ENCODE data around the gene HDC.

HDC gene

DNA sequence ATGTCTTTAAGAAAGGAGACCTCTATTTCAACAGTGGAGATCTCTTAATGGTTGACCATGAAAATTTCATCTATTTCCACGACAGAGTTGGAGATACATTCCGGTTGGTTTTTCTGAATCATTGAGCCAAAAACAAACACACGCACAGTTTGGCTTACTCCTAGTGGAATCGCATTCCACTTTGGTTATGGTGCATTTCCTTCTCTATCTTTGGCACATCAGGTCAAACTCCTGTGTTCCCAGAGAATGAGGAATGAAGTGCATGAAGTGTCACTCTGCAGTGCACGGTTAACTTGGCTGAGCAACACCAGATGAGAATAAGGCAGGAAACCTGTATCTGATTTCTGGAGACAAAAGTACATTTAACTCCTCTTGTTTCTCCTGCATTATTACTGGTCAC is 38.5 kb downstream of the HDC start:
- no peak for DNase-seq (ENCODE audit: low spot score)

DNA sequence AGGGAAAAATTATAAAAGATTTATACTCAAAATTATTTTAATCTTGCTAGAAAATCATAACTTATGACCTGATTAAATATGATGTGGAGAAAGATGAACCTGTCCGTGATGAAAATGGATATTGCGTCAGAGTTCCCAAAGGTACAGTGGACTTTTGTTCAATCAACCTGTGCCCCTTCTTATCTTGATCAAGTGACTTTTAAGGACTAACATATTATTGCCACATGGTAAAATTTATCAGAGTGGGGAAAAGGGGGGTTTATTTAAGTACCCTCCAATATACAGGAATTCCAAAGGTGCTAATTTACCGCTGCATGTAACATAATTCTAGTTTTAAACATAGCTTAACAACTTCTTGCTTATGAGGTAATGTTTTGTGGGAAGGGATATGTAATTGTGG is 39.6 kb downstream of the HDC start:
- DNase-seq (ENCODE audit: low spot score), result no peak

DNA sequence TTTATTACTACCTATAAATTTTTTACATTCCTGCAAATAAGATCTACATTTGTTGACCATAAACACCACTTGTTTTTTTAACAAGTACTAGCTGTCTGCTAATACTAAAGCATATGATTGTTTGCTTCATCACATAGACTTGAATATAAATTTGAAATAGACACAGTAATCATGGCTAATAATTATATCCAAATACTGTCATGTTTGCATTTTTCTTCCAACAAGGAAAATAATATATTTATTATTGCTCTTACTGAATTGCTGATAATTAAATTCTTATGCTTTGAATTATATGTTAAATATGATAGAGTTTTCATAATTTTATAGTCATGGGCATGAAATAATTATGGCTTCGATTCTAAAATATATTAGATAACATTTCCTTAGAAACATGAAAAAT is 40.5 kb downstream of the HDC start:
- no peak for DNase-seq (ENCODE audit: low spot score)

DNA sequence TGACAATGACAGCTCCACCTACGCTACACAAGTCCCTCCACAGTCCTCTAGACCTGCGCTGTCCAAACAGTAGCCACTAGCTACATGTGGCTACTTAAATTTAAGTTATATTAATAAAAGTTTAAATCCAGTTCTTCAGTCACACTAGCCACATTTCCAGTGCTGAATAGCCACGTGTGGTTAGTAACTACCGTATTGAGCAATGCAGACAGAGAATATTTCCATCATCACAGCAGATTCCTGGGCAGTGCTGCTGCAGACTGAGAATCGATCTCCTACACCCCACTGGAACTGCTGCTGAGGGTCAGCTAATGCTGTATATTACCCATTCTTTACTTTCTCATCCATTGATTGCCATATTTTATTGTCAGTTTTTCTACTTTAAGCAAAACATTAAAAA is 40.9 kb downstream of the HDC start:
- no peak for DNase-seq (ENCODE audit: low spot score)

DNA sequence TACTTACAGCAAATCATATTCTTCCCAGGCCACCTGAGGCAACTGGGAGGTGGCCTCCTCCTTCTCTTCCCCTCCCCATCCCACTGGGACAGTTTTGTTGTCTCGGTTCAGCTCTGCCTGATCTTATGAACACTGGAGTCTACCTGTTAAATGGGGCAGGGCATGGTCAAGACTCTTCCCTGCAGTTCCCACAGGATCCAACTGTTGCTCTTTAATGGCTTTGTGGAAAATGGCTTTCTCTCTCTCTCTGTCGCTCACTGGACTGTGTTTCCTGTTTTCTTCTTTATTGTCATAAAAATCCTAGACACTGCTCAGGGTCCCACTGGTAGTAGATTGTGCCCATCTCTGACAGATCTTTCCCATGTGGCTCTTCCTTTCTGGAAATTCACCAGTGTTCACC is 43.3 kb downstream of the HDC start:
- DNase-seq (ENCODE audit: low spot score), result no peak

DNA sequence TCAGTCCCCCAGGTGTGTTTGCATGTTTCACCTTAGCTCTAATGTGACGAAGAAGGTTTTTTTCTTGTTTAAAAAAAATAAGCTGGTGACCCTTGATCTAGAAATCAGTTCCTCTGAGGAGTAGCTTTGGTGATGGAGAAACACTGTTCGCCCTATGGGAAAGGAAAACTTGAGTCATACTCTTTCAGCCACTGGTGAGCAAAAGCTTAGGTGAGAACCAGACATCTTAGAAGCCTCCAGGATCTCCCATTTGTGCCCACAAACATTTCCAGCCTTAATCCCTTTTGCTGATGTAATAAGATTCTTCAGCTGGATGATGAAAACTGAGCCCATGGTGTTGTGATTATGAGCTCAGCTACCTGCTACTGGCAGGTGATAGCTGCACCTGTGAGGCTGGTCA is 45.7 kb downstream of the HDC start:
- no peak for DNase-seq (ENCODE audit: low spot score)

DNA sequence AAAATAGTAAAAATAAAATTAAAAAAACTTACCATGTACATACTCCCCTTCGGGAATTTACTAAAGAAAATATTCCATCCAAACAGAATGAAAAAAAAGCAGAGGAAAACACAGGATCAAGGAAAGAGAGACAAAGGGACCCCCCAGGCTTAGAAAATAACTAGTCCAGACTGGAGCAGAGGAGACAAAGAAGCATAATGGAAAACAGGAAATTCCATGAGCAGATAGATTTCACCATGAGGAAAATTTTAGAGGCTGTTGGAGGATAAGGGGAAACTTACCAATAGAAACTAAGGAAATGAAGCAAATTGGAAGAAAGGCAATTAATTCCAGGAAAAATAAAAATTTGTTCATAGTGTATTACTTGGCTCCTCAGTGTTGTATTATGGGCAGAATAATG is 46.8 kb downstream of the HDC start:
- no peak for DNase-seq (ENCODE audit: low spot score)

DNA sequence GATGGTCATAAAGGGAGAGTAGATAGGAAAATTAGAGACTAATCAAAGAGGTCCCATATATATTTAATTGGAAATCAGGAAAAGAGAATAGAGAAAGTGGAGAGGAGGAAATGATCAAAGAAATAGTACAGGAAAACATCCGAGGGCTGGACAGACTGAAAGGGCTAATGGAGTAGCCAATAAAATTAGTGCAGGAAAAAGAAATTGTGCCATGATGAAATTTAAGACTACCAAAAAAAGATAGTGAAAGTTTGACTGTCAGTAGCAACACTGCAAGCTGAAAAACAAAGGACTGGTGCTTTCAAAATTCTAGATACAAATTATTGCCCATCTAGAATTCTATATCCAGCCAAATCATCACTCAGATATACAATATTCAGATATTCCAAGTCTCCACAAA is 47.2 kb downstream of the HDC start:
- DNase-seq (ENCODE audit: low spot score), result no peak

DNA sequence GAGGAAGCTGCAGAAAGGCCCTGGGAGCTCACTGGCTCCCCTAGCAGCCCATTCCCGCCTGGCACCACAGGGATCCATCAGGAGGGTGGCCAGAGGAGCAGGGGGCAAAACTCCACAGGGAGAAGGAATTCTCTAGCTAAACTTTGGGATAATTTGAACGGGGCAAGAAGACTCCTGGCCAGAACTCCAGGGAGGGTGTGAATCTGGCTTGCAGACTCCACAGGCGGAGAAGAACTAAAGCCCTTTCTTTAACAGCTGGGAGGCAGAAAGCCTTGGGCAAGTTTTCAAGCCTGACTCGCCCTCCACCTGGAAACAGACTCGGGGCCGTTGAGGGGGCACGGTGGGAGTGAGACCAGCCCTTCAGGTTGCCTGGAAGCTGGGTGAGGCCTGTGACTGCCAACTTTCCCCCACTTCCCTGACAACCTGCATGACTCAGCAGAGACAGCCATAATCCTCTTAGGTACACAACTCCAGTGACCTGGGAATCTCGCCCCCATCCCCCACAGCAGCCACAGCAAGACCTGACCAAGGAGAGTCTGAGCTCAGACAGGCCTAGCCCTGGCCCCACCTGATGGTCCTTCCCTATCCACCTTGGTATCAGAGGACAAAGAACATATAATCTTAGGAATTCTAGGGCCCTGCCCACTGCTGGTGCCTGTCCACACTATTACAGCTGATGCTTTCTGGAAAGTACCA is 54.9 kb downstream of the HDC start:
- DNase-seq (ENCODE audit: low spot score), result no peak

DNA sequence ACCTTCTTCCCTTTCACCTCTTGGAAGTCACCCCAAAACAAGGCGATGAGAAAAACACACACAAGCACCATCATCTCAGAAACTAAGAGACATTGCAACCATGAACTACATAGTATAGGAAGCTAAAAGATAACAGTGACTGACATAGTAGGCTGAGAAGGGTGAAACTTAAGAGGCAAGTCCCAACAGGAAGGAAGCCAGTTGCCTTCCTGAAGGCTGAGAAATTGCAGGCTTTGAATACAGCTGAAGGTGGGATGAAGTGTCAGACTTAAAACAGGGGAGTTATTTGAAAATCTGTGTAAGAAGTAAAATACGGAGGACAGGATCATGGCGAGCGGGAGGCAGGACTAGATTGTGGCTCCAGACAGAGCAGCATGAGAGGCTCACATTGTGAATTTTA is 55.7 kb downstream of the HDC start:
- DNase-seq (ENCODE audit: low spot score), result no peak

DNA sequence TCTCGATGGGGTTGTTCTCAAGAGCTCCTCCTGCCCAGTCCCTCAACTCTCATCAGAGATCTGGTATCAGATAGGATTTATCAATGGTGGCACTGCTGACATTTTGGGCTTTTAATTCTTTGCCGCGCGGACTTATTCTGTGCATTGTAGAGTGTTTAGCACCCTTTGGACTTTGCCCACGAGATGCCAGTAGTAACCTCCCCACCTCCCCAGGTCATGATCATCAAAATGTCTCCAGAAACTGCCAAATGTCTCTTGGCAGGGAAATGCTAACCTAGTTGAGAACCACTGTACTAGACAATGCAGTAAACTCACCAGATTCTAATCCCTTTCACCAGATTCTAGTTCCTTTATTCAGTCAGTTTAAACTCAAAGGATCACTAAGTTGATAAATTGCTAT is 59.5 kb downstream of the HDC start:
- DNase-seq (ENCODE audit: low spot score), result no peak

DNA sequence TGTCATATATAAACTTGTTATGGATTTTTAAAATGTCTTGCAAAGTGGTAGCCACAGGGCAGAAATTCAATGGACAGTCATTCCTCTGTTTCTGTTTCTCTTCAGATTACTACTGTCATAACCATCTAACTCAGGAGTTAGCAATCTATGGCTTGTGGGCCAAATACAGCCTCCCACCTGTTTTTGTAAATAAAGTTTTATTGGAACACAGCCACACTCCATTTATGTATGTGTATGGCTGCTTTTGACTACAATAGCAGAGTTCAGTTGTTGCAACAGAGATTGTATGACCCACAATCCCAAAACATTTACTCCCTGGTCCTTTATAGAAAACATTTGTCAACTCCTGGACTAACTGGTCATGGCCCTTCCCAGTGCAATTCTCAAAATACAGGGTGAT is 63.5 kb downstream of the HDC start:
- DNase-seq (ENCODE audit: low spot score), result no peak

DNA sequence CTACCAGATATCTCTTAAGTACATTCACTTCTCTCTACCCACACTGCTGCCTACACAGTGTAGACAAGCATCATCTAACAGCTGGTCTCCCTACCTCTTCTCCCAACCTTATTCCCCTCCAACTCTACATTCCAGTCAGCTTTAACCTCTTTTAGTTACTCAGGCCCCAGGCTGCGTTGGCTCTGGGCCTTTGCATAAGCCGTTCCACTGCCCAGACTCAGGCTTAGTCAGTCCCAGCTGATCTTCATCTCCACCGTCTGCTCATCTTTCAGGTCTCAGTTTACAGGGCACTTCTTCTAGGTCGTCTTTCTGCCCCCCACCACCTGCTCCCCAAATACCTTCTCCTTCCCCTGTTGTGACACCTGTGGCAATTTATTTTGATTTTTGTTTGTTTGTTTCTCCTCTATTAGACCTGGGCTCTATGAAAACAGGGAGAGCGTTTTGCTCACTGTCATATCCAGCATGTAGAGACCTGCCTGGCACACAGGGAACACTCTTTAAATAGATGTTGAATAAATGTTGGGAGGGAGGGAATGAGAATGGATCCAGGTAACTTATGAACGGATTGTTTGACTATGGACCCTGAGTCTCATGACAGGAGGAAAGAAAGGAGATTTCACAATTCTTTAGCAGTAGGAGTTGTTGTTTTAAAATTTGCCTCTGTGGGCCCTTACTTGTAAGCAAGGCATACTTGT is 72.5 kb downstream of the HDC start:
- no peak for DNase-seq (ENCODE audit: low spot score)

DNA sequence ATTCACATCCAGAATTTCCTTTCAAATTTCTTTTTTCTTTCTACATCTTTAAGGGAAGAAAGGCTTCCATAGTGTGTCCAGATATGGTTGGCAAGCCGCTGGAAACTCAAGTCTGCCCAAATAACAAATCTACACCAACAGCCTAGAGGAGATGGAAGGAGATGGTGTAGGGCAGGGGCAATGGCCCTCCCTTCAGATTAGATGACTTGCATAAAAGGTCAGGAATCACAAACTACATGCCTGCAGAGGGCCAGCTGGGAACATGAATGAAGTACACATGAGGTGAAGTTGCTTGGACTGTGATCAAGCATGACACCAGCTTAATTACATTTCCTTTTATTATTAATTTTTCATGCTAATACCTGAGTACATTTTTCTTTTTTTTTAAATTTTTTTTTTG is 73.4 kb downstream of the HDC start:
- no peak for DNase-seq (ENCODE audit: low spot score)

All from RKO (cell line).